LoVo (cell line): ENCODE measurements around the gene MAML2.

ENCODE experiments used
- DNase-seq: peaks from one replicate; pipeline ENCODE4 v3.0.0-alpha.2; 2016; ENCODE audit warnings: low spot score

The MAML2 gene

GRCh38 chr11:96125400-96125799, 217.6 kb downstream of the MAML2 start:
- DNase-seq: no peak

GRCh38 chr11:96124155-96124554, 218.8 kb downstream of the MAML2 start:
- no peak for DNase-seq

DNA sequence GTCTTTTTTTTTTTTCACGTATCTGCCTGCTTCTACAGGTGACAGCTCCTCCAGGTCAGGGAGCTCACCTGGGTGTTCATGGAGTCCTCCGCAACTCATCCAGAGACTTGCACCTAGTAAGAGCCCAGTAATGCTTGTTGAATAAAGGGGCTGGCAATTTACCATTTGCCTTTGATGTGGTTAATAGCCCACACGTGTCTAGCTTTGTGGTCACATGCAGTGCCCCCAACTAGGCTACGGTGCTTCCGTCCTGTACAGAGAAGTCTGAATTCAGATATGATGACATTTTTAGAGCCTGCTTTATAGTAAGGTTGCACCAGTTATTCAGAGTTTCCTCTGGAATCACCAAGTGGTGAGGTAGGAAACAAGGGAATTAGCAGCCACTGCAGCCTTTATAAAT, 219.7 kb downstream of the MAML2 start:
- DNase-seq: no peak

GRCh38 chr11:96122601-96123074, 220.4 kb downstream of the MAML2 start:
- no peak for DNase-seq

- no peak for DNase-seq
These were observed 223.8 kb downstream of the MAML2 start for GRCh38 chr11:96119211-96119610.

- no peak for DNase-seq
These were observed 226.6 kb downstream of the MAML2 start for GRCh38 chr11:96116376-96116775.

DNA sequence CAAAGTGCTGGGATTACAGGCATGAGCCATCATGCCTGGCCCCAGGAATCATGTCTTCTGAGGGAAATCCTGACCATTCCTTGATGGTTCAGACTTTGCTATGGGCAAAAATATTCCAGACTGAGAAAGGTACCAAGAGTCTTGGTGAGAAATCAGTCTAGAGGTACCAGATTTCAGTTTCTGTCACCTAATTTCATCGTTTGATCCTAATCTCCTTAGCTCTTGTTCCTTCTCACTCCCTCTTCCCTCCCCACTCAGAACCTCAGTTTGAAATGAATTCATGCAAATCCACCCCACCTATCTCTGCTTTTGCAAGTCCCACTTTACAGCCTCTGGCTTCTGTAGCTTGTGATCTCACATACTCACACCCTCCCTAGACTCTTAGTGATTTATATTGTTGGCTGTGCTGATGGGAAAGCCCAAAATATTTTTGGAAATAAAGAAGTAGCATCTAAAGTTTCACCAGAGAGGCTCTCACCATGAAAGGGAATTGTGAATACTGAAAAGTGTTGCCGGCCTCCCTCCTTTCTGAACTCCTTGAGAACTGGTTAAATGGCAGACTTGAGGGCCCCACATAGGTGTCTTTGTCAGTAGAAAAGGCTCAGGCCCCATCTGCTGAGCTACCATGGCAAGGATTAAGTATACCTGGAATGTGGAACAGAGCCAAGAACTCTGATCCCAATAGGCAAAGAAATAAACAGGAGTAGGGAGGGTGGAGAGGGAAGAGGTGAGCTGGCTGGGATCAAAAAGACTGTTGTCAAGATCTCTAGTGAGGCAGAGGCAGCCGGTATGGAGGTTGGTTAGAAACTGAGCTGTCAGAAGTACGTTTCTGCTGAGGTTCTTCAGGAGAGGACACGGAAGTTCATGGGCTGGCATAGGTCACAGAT, 228.6 kb downstream of the MAML2 start:
- peak; percentile 47 for DNase-seq

GRCh38 chr11:96113193-96113681, 229.8 kb downstream of the MAML2 start:
- no peak for DNase-seq

GRCh38 chr11:96112192-96113128, 230.5 kb downstream of the MAML2 start:
- no peak for DNase-seq

- DNase-seq: no peak
These were observed 231.7 kb downstream of the MAML2 start for GRCh38 chr11:96111308-96111707.

DNA sequence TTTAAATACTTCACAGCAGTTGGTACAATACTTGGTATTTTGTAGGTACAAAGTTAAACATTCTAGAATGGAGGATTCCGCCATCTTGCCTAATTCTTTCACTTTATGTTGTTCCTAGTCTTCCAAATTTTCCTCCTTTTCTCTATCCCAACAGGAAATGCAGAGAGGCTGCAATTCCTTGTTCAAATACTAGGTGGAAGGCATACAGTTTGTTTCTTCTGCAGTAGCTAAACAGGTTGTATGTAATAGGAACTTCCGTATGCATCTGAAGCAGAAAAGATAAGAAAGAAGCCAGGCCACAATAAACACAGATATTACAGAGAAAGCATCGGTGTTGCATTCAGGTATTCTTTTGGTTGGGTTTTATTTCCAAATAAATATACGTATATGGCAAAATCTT, 232.7 kb downstream of the MAML2 start:
- no peak for DNase-seq

- no peak for DNase-seq
These were observed 233.5 kb downstream of the MAML2 start for GRCh38 chr11:96109331-96110030.

DNA sequence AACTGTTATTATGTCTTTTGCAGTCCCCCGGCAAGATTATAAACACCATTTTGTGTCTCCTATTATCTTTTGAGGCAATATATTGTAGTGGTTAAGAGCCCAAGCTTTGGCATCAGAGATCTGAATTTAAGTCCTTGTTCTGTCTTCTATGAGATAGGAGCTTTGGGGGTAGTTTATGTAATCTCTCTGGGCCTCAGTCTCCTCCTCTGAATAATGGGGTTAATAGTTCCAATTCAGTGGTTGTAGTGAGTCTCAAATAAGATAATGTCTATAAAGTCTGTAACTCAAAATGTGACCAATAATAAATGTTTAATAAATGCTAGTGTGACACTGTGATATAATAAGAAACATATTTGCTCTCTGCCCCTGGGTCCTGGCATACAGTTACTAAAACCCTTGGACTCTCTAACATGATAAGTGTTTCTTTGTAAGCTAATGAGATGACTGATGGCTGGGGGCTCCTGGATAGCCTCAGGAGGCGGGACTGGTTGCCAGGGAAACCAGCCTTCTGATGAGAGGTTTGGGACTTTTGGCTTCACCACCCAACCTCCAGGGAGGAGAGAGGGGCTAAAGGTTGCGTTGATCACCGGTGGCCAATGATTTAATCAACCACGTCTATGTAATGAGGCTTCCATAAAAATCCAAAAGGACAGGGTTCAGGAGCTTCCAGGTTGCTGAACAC, 235.7 kb downstream of the MAML2 start:
- no peak for DNase-seq

- no peak for DNase-seq
These were observed 236.3 kb downstream of the MAML2 start for GRCh38 chr11:96106645-96107044.

GRCh38 chr11:96105944-96106343, 237.1 kb downstream of the MAML2 start:
- DNase-seq: no peak

DNA sequence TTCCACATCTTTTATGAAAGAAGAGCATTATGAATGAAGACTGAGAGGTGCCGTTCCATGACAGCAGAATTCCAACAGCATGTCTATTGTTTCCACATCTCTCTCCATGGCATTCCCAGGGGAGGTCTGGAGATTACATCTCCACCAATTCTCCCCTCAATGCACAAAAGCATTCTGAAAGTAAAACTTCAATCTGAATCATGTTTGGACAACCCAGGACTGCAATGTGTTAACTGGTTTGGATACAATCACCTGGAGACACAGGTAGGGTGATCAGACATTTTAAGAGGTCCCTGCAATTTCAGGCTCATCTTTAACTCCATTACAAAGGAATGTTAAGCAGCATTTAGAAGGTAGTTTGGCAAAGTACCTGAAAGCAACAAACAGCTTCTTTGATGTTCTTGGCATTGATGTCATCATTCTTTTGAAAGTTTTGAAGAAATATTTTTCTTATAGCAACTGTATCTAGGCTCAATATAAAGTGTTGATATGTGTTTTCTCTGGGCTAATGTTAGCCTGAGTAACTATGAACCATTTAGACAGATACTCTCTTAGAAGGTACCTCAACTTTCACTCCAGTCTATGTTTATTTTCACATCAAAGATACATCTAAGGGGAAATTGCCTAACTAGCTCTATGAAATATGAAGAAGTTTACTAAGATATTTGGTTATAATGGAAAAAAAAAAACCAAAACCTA, 237.6 kb downstream of the MAML2 start:
- DNase-seq: no peak

- no peak for DNase-seq
These were observed 238.5 kb downstream of the MAML2 start for GRCh38 chr11:96104496-96104895.

DNA sequence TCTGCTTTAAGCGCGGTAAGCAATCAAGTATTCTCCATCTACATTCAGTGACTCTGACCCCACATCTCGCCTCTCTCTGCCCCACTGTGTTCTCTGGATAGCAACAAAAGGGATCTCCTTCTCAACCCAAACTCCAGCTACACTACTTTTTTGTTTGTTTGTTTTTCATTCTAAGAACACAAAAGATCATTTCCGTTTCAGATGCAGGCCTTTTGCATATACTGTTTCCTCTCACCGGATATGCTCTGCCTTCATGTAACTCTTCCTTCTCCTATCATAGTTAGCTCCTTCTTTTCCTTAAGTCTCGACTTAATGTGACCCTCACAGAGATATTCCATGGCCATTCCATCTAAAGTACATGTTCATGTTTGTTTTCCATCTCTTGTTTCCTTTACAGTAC, 239.3 kb downstream of the MAML2 start:
- no peak for DNase-seq

DNA sequence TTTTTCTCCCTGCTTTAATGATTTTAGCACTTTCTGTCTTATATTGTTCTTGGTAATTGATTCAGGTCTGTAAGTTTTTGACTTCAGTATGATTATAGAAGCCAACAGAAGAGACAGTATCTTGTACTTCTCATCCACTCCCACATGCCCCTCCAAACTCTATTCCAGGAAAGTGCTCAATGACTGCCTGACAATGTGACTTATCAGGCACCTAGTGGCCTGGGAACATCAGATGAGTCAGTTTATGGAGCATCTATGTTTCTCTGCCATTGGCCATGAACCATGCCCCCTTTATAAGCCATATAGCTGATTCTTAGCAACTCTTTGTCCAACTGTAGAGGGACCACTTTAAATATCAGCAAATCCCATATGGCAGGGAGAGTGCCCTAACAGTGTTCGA, 239.9 kb downstream of the MAML2 start:
- no peak for DNase-seq

- DNase-seq: no peak
These were observed 240.3 kb downstream of the MAML2 start for GRCh38 chr11:96102664-96103078.

DNA sequence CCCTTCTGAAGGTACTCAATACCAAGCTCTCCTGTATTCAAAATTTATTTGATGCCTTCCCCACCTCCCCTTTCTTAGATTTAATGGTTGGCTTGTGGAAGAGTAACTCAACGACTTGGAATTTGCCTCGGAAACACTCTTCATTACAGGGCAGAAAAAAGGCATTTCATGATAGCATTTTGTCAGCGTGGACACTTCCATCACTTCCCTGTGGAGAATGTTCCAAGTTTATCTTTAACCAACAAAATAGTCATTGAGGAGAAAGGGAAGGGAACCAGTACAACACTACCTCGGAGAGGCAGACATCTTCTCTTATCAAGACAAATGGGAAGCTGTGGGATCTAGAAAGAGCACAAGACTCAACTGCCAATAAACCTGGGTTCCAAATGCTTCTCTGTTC, 241.8 kb downstream of the MAML2 start:
- no peak for DNase-seq
